Stomach smooth muscle (tissue), 2 donors: Measurements from ENCODE around the gene ABTB2.
"Not testable (repeated sequence)": the region's sequence is repeated elsewhere in the genome, so short reads cannot be mapped to it uniquely, and the experiment has no call there.

ENCODE experiments used
- H3K27ac ChIP-seq: one replicate; pipeline ENCODE4 v1.7.0; 2013; ENCODE audit warnings: mild to moderate bottlenecking, low read length, inconsistent platforms
- H3K27me3 ChIP-seq, 2 donors: one replicate each; pipeline ENCODE4 v1.7.0; 2013; ENCODE audit warnings: low read length in 2 of 2; ENCODE audit not compliant: insufficient read depth in 2 of 2, control insufficient read depth in 1 of 2
- H3K36me3 ChIP-seq, 2 donors: one replicate each; pipeline ENCODE4 v1.7.0; 2013; ENCODE audit warnings: low read length in 2 of 2; ENCODE audit not compliant: control insufficient read depth in 2 of 2, insufficient read depth in 2 of 2
- H3K4me1 ChIP-seq: one replicate; pipeline ENCODE4 v1.7.0; 2013; ENCODE audit warnings: low read length; ENCODE audit not compliant: control insufficient read depth, insufficient read depth
- H3K4me3 ChIP-seq, 2 donors: one replicate each; pipeline ENCODE4 v1.7.0; 2013; ENCODE audit warnings: low read length in 2 of 2
- H3K9ac ChIP-seq, 2 donors: one replicate each; pipeline ENCODE4 v1.7.0; 2013; ENCODE audit warnings: low read length in 2 of 2, mild to moderate bottlenecking in 1 of 2
- H3K9me3 ChIP-seq, 2 donors: one replicate each; pipeline ENCODE4 v1.7.0; 2013; ENCODE audit warnings: low read length in 2 of 2; ENCODE audit not compliant: control insufficient read depth in 2 of 2
- donor health status: healthy.
- donor health status: Pancreatic carcinoma.

The ABTB2 gene

DNA sequence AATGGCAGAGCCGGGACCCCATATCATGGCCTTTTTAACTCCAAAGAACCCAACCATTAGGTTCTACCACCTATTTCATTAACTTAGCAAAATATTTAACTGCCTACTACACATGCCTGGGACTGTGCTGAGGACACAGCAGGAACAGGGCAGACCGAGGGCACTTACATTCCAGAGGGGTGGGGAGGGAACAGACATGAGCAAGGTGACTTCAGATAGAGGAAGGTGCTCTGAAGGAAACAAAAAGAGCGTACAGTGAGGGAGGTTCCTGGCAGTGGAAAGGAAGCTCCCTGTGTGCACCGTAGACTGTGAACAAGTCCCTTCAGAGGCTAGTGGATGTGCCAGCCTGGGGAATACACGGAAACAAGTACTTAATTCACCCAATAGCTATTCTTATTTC is 169.6 kb downstream of the ABTB2 start:
- Histone ChIP-seq H3K36me3 (no peaks in the 10 kb centered on the region), H3K27ac (no peak overlapping the region), H3K9me3 (no peaks in the 10 kb centered on the region), H3K4me3 (no peak overlapping the region), H3K9ac (no peak overlapping the region), H3K4me1 (peaks cover 48% of the 10 kb centered on the region), H3K27me3 (no peaks in the 10 kb centered on the region)

DNA sequence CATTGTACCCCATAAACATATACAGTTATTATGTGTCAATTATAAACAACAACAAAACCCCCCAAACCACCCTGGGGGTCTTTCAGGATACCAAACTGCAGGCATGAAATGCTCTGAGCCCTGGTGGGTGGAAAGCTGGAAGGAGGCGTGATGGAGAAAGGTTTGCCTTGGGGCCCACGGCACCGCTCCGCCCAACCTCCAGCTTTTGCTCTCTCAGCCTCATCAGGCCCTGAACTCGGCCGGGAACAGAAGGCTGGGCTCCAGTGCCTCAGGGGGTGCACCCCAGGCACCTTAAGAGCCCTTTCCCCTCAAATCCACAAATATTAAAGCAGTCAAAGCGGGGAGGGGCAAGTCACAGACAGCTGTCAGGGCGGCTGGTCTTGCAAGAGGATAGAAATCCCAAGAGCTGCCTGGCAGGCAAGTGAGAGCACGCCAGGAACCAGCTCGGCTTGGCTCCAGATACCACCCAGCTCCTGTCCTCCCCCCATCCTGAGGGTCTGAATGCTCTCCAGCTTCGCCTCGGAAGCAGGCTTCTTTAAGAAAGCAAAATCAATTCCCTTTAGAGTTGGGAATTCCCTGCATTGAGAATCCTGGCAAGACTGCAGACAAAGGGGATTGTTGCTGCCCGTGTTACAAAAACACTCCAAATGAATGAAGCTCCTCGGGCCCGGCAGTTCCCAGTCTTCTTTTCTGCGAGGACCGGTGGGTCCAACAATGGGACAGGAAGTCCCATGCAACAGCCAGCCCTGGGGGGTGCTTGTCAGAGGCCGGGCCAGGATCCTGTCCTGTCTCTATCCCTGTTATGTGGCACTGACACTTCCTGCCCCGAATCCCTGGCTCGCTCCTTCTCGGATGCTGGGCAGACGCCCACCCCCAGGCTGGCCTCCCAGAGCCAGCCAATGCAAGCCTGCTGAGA is 171.6 kb downstream of the ABTB2 start:
- Histone ChIP-seq H3K36me3 (no peaks in the 10 kb centered on the region), H3K9ac (no peak overlapping the region), H3K27ac (no peak overlapping the region), H3K4me3 (peak overlapping the region in 1 of 2 donors; percentile 22), H3K27me3 (no peaks in the 10 kb centered on the region), H3K4me1 (peaks cover 35% of the 10 kb centered on the region), H3K9me3 (no peaks in the 10 kb centered on the region)

GRCh38 chr11:34184505-34185015 is 173.2 kb downstream of the ABTB2 start:
- Histone ChIP-seq H3K27me3 (no peaks in the 10 kb centered on the region), H3K36me3 (no peaks in the 10 kb centered on the region), H3K4me3 (no peak overlapping the region), H3K4me1 (peaks cover 35% of the 10 kb centered on the region), H3K27ac (peak overlapping the region; percentile 73), H3K9me3 (no peaks in the 10 kb centered on the region), H3K9ac (no peak overlapping the region)

DNA sequence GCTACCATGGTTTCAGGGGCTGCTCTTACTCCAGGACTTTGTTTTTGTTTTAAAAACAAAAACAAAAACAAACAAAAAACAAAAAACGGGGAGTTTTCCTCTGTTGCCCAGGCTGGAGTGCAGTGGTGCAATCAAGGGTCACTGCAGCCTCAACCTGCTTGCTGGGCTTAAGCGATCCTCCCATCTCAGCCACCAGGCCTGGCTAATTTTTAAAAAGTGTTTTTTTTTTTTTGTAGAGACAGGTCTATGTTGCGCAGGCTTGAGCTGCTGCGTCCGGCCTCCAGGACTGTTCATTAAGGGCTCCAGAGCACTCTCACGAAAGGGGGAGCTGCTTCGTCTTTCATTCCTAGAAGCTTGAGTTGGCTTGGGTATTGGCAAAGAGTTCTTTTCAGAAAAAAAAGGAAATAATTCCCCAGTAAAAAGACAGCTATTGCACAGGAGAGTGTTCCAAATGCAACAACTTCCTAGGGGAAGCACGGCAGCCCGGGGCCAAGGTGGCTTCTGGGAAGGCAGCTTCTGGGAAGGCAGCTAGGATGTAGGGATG is 173.9 kb downstream of the ABTB2 start:
- Histone ChIP-seq H3K27ac (peak overlapping the region; percentile 73), H3K9ac (no peak overlapping the region), H3K4me3 (no peak overlapping the region), H3K36me3 (no peaks in the 10 kb centered on the region), H3K27me3 (no peaks in the 10 kb centered on the region), H3K4me1 (peaks cover 35% of the 10 kb centered on the region), H3K9me3 (no peaks in the 10 kb centered on the region)

DNA sequence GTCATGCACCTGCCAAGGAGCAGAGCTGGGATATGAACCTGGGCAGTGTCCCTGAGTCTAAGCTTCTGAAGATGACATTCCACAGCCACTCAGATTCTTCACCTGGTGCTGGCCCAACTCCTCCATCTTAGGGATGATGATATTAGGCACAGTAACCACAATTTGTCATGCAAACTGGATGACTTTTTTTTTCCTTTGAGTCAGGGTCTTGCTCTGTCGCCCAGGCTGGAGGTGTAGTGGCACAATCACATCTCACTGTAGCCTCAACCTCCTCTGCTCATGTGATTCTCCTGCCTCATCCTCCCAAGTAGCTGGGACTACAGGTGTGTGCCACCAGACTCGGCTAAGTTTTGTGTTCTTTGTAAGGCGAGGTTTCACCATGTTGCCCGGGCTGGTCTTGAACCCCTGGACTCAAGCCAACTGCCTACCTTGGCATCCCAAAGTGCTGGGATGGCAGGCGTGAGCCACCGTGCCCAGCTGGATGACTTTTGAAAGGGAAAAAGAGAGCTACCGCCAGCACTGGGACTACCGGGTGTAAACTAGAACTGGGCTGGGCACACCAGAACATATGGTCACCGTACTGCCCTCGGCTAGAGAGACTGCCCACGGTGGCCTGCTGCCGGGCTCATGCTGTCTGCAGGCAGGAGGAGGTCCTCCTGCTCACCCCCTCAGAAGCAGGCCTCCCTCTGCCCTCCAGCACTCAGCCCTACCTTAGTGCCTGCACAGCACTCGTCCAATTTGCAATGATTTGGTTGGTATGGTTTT is 174.7 kb downstream of the ABTB2 start:
- no peak overlapping the region for H3K9ac ChIP-seq
- peaks cover 35% of the 10 kb centered on the region for H3K4me1 ChIP-seq
- H3K36me3 ChIP-seq = no peaks in the 10 kb centered on the region
- H3K27ac ChIP-seq = peak overlapping the region; percentile 73
- H3K27me3 ChIP-seq = no peaks in the 10 kb centered on the region
- H3K9me3 ChIP-seq = no peaks in the 10 kb centered on the region
- no peak overlapping the region for H3K4me3 ChIP-seq

DNA sequence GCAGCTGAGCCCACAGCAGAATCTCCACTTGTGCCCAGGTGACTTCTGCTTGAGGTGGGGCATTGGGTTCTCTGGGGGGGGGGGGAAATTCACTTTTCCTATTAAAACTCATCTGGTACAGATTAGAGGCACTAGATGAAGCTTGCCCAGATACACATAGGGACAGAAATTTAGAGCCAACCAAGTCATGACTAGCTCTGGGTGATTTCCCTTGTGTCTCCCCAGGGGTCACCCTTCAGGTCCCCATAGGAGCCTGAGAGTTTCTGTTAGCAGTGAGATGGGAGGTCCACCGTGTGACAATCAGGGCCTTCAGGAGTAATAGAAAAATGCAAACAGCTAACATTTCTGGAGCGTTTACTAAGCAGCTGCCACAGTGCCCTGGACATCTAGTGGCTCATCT is 175.4 kb downstream of the ABTB2 start:
- no peak overlapping the region for H3K9ac ChIP-seq
- H3K36me3 ChIP-seq = no peaks in the 10 kb centered on the region
- H3K9me3 ChIP-seq = no peaks in the 10 kb centered on the region
- no peak overlapping the region for H3K27ac ChIP-seq
- H3K4me1 ChIP-seq = peaks cover 35% of the 10 kb centered on the region
- H3K27me3 ChIP-seq = no peaks in the 10 kb centered on the region
- no peak overlapping the region for H3K4me3 ChIP-seq

- Histone ChIP-seq H3K36me3 (no peaks in the 10 kb centered on the region), H3K27me3 (no peaks in the 10 kb centered on the region), H3K4me1 (peaks cover 35% of the 10 kb centered on the region), H3K9me3 (no peaks in the 10 kb centered on the region), H3K4me3 (no peak overlapping the region), H3K27ac (no peak overlapping the region), H3K9ac (no peak overlapping the region)
These were observed 175.9 kb downstream of the ABTB2 start for GRCh38 chr11:34181856-34182405.

DNA sequence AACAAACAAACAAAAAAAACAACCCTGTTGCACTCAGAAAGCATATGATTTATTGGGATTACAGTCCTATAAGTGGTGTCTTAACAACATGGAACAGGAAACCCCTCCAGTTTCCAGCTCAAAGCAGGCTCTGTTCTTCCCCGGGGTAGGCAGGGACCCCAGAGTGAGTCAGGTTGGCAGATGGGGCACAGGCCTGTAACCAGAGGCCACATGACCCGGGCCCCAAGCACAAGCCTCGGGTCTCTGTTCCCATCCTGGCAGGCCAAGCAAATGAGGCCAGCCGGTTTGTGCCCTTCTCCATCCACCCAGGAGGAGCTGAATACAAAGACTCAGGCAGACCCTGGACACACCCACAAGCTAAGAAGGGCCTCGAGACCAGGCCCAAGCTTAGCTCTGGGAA is 176.6 kb downstream of the ABTB2 start:
- no peak overlapping the region for H3K9ac ChIP-seq
- H3K36me3 ChIP-seq = no peaks in the 10 kb centered on the region
- H3K9me3 ChIP-seq = no peaks in the 10 kb centered on the region
- no peaks in the 10 kb centered on the region for H3K27me3 ChIP-seq
- H3K27ac ChIP-seq = no peak overlapping the region
- no peak overlapping the region for H3K4me3 ChIP-seq
- peaks cover 29% of the 10 kb centered on the region for H3K4me1 ChIP-seq

- peaks cover 24% of the 10 kb centered on the region for H3K4me1 ChIP-seq
- H3K9me3 ChIP-seq, H3K9ac ChIP-seq, H3K27ac ChIP-seq, H3K4me3 ChIP-seq, H3K36me3 ChIP-seq, H3K27me3 ChIP-seq: not testable (repeated sequence)
These were observed 177.0 kb downstream of the ABTB2 start for GRCh38 chr11:34180814-34181165.

DNA sequence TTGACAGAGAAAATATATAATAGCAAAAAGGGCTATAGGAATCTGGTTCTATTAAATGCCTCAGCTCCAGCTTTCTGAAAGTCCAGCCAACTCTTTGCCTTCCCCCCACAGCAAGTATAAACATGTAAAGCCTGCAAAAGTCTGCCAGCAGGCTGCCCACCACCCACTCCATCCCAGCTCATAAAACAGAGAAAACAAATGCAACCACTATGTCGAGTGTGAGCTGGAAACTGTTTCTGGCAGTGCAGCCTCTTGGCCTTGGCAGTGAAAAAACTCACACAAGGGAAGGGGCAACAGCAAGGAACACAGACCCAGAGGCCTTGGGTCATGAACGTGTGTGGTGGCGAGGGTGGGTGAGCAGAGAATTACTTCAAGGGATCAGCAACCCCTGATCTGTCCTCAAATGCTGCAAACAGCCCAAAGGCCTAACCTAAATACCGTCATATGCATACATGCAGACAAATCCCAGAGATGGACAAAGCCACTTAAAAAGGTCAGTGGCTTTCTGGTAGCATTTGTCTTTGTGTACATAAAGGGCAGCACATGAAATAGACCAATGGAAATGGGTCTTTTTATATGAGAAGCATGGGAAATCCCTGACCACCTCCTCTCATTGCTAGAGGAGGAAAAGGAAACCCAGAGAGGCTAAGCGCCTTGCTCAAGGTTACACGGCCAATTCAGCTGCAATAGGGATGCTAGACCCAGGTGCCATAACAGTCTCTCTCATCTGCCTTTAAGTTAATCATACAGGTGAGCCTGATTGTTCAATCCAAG is 177.6 kb downstream of the ABTB2 start:
- Histone ChIP-seq H3K9ac (no peak overlapping the region), H3K9me3 (no peaks in the 10 kb centered on the region), H3K27me3 (no peaks in the 10 kb centered on the region), H3K36me3 (no peaks in the 10 kb centered on the region), H3K27ac (no peak overlapping the region), H3K4me1 (peaks cover 21% of the 10 kb centered on the region), H3K4me3 (no peak overlapping the region)
